MM.1S (cell line): ENCODE data around the gene LEP.

Source experiments
- CTCF ChIP-seq: fragments of 300-600 bp; sonication (generic); IDR thresholded peaks from 2 replicates; pipeline ENCODE4 v1.5.1; 2016; ENCODE audit warnings: antibody characterized with exemption, low read length, mixed read lengths
- EZH2 ChIP-seq: fragments of 300-600 bp; sonication (generic); optimal IDR thresholded peaks from 2 replicates; pipeline ENCODE3; 2017; ENCODE audit warnings: low read depth, mild to moderate bottlenecking, antibody characterized with exemption, low read length, mixed read lengths
- EZH2phosphoT487 ChIP-seq: fragments of 300-600 bp; sonication (generic); IDR thresholded peaks from 2 replicates; pipeline ENCODE4 v1.6.1; 2018; ENCODE audit warnings: antibody characterized with exemption, low read length

GRCh38 chr7:128234476-128235026 is 6.5 kb upstream of the LEP start:
- TF ChIP-seq CTCF: no peak
- no peak for TF ChIP-seq EZH2
- TF ChIP-seq EZH2phosphoT487: no peak
